GM10847 (cell line): Measurements from ENCODE around the gene CSPG4.

ENCODE experiments used
- POLR2A ChIP-seq: IDR thresholded peaks from 2 replicates; pipeline ENCODE4 v1.6.1; 2011; ENCODE audit not compliant: insufficient read length; ENCODE audit errors: extremely low read depth

CSPG4 gene

DNA sequence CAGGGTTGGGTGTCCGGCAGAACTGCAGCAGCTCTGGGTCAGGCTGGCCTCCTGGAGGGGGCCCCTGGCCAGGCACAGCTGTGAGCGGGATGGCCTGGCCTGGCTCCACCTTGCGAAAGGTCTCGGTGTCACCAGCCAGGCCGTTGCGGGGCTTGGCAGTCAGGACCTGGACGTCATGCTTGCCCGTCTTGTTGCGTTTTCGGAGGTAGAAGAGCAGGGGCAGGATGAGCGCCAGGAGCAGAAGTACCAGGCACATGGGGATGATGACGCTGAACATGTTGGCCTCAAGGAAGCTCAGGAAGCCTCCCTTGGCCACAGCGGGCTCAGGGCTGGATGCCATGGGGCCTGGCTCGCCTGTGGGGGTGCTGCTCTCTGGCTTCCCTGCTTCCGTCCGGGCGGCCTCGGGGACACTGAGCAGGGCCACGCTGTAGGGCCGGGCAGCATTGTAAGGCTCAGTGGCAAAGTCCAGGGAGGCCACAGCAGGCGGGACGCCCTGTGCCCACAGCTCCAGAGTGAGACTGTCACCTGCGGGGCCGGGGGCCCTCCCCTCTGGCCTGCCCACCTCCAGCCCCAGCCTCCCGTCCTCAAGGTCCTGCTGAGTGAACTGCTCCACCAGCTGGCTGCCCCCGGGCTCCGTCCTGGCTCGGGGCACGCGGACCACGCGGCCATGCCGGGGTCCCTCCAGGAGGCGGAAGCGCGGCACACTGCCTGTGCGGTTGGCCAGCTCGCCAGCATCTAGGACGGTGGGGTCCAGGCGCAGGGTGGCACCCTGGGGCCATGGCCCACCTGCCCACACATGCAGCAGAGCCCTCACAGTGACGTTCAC is 36.9 kb downstream of the CSPG4 start:
- TF ChIP-seq POLR2A: no peak

- TF ChIP-seq POLR2A: no peak
Measured at GRCh38 chr15:75674366-75674765, 38.3 kb downstream of the CSPG4 start.

- no peak for TF ChIP-seq POLR2A
Measured at GRCh38 chr15:75673426-75674235, 39.0 kb downstream of the CSPG4 start.

DNA sequence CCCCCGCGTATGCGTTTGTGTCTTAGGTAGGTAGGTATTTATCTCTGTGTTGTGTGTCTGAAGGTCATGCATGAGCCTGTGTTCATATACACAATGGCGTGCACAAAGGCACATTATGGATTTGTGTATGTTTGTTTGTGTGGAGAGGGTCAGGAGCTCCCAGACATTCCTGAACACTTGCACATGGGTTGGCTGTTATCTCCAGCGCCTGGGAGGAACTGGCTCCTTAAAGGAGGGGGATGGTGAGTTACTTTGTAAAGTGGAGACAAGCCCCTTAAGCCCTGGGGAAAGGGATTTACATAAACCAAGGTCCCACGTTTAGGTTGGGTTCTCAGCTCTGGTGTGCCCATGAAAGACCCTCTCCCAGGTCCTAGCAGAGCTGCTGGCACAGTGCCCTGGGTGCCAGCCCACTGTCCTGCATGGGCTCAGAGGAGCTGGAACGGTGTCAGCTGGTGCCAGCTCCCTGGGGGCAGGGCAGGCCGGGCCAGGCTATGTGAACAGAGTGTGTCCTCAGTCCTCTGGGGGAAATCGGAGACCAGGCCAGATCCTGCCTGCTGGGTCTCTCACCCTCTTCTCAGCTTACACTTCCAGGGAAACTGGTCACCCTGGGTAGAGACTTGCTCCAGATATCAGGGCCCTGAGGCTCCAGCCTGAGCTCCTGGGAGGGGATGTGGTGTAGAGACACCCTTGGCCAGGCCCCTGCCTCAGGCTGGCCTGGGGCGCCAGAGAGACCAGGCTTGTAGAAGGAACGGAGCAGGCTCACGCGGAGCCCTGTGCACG is 39.8 kb downstream of the CSPG4 start:
- no peak for TF ChIP-seq POLR2A

DNA sequence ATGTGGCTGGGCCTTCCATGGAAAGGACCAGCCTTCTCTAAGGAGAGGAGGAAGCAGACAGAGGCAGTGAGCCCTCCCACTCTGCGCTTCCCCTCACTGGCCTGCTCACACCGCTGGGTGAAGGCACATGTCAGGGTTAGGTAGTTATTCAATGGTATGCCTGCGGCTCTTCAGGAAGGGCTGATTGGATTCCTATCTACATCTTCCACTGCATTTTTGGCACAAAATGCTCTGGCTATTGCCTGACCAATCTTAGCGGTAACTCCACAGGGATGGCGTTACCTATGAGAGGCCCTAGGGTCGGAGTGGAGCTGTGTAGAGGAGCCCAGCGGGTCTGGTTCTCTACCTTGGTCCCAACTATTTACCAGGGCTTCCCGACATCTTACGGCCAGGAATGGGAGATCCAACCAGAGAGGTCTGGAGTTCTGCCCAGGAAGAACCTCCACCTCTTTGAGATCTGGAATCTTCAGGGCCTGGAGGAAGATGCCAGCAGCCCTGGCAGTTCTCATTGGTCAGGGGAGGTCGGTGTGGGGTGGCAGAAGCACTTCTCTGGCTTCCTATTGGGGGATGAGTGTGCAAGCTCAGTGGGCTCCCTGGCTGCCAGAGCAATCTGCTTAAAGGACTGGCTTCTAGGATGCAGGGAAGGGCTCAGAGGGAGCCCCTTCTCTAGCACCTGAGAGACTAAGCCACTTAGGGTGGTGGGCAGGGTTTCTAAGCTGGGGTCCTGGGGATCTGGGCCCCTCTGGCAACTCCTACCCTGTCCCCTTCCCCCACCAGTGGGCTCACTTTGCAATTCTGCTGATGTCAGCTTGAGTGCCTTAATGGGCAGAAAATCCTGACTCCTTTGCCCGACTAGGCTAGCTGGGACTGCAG is 40.7 kb downstream of the CSPG4 start:
- TF ChIP-seq POLR2A: no peak

DNA sequence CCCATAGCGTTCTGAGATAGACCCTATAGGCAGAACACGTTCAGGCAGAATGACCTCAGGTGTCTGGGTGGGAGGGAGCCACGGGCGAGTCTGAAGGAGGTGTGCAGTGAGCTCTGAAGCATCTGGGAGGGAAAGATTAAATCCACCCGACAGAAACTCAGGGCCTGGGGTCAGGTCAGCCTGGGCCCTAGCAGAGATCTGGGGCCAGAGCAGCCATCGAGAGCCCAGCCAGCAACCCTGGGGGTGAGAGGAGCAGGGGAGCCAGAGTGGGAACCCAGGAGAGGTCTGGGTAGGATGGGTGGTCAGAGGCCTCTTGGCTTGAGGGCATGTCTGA is 42.8 kb downstream of the CSPG4 start:
- TF ChIP-seq POLR2A: no peak

DNA sequence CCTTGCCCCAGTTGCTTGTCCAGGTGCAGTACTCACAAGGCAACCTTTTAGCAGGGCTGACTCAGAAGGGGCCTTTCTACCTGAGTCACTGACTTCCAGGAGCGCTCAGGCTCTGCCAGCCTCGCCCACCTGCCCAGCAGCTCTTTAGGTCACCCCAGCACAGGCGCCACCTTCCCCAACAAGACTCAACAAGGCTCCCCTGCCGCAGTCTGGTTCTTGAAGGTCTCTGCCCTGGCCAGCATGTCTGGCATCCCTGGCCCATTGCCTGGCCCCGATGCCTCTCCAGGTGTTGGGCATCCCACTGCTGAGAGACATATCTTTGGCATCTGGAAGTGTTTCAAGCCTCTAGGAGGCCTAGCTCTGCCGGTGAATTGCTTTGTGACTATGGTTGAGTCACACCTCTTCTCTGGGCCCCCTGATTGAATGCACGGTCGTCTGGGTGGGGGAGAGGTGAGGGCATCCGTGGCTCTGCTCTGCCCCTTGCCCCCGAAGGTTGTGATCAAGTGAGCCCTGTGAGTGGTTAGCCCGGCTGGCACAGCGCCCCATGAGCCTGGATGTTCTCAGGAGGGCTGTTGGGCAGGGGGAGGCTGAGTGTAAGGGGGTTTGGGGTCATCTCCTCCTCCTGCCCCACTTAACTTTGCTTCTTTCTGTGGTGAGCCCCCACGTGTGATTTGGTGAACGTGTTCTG is 43.3 kb downstream of the CSPG4 start:
- no peak for TF ChIP-seq POLR2A

DNA sequence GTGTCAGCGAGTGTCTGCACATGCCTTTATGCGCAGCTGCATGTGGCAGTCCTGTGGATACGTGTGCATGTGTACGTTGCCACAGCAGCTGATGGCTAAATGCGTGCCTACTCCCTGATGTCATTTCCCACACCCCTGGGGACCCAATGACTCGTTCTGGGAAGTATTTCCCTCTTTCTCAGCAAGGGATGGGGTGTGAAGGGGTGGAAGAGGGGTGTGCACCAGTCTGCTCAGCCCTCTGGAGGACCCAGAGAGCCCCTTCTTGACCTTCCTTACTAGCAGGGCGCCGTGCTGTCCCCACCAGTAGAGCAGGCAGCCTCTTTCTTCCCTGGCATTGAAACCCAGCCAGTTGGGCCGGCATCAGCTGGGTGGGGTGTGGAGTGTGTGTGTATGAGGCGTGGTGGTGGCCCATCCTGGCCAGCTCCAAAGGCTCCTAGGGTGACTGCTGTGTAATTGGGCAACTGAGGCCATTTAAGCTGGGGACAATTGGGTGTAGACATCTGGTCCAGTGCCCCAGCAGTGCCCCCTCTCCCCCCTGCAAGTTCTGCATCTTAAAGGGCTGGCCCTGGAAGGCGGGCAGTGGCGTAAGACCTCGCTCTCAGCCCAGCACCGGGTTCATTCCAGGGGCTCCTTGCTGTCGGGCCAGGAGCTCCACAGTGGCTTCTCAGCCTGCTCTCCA is 45.7 kb downstream of the CSPG4 start:
- no peak for TF ChIP-seq POLR2A

DNA sequence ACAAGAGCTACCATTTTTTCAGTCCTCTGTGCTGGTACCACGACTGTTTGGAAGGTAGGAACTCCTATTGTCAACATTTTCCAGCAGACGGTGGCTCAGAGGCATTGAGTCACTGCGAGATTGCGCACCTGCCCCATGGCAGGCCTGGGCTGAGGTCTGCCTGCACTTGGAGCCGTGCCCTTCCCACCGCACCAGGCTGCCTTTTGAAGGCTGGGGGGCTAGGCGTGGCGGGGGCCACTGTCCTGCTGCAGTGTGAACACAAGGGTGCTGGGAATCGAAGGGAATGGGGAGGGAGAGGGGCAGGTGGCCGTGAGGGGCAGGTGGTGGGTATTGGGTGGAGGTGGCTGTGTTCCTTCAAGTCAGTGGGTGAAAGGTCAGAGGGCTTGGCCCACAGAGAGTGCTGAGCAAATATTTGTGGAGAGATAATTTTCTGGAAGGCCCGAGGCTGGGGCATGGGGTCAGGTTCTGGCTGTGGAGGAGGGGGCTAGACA is 48.7 kb downstream of the CSPG4 start:
- no peak for TF ChIP-seq POLR2A

- TF ChIP-seq POLR2A: no peak
Measured at GRCh38 chr15:75662823-75663519, 49.7 kb downstream of the CSPG4 start.

GRCh38 chr15:75661756-75662140 is 50.9 kb downstream of the CSPG4 start:
- TF ChIP-seq POLR2A: no peak

GRCh38 chr15:75661100-75661755 is 51.4 kb downstream of the CSPG4 start:
- TF ChIP-seq POLR2A: no peak
